Lower leg skin (tissue), 4 donors: ENCODE measurements around the gene EXOSC7. TPM values are rescaled to one million over a fixed set of nuclear protein-coding genes. Genes with fewer than 3 reads are reported as not detected.

Experiments
- DNase-seq, 2 donors: peaks; one replicate each; pipeline ENCODE4 v3.0.0-alpha.2; 2019; ENCODE audit warnings: low spot score in 2 of 2
- H3K4me3 ChIP-seq: fragments of 200-600 bp; sonication (generic); 2 replicates; pipeline ENCODE4 v1.5.1; 2017; ENCODE audit warnings: mild to moderate bottlenecking, low read depth; ENCODE audit not compliant: poor library complexity, severe bottlenecking
- POLR2A ChIP-seq, 2 donors: fragments of 450-650 bp; IDR thresholded peaks; one replicate each; pipeline ENCODE4 v1.6.1; 2016 to 2017; ENCODE audit warnings: antibody characterized with exemption in 2 of 2, mild to moderate bottlenecking in 1 of 2, moderate library complexity in 1 of 2
- WGBS, 2 donors: methylation state at CpG; one replicate each; pipeline ENCODE4 v1.1.5; 2018; 5-methylcytosine and 5-hydroxymethylcytosine counted together
- intact Hi-C: fragments of 100-400 bp; cut with DNase I; formaldehyde crosslinking; loops from one replicate; pipeline ENCODE4 v1.15.0; 2023; ENCODE audit warnings: low total_unique reads
- total RNA-seq, 4 donors: library from RNA; depleted of rRNA; stranded (reverse); fragments of >200 nt; gene quantifications; one replicate each; pipeline ENCODE4 v1.1.0, GENCODE V29; 2016
- TF ChIP-seq, protein P1 (sequence below), 3 donors: fragments of 450-650 bp; IDR thresholded peaks; one replicate each; pipeline ENCODE4 v1.5.1; 2016; ENCODE audit warnings: antibody characterized with exemption in 3 of 3, mild to moderate bottlenecking in 3 of 3, moderate library complexity in 2 of 3

EXOSC7 gene
- total RNA-seq, 4 donors from 2014 or later, result 77.4 to 178 (median 133) TPM

DNA sequence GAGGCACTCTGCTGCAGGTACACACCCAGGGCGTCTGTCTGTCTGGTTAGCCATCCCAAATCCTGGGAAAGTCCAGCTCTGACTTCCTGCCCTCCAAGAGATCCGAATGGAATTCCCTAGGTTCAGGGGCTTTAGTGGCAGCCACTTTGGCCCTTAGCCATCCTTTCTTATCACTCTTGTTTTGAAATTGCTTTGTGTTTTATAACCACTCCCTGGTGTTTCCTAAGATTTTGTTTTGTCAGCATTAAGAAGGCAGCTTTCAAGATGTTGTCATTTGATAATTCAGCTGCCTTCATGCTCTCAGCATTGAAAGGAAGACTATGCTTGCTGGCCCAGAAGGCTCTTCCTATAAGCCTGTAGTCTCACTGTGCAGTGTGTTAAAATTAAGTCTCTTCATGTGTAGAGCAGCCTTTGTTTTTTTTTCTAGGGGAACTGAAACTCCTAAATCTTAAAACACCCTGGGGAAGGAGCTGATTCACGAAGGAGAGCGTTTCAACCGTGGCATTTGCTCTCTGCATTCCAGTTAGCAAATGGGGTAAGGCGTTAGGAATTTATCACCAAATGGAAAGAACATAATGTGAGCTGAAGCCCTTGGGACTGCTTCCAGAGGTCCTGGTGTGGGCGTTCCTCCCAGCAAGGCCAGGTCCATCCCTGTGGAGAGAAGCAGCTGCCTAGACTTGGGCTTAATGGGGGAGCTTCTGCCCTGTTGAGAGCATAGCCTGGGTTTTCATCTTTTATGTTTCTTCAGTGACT is 35.9 kb downstream of the EXOSC7 start:
- TF ChIP-seq POLR2A (IDR thresholded peaks at IDR 0.05), result no peak
- TF ChIP-seq, protein P1, sequence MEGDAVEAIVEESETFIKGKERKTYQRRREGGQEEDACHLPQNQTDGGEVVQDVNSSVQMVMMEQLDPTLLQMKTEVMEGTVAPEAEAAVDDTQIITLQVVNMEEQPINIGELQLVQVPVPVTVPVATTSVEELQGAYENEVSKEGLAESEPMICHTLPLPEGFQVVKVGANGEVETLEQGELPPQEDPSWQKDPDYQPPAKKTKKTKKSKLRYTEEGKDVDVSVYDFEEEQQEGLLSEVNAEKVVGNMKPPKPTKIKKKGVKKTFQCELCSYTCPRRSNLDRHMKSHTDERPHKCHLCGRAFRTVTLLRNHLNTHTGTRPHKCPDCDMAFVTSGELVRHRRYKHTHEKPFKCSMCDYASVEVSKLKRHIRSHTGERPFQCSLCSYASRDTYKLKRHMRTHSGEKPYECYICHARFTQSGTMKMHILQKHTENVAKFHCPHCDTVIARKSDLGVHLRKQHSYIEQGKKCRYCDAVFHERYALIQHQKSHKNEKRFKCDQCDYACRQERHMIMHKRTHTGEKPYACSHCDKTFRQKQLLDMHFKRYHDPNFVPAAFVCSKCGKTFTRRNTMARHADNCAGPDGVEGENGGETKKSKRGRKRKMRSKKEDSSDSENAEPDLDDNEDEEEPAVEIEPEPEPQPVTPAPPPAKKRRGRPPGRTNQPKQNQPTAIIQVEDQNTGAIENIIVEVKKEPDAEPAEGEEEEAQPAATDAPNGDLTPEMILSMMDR (IDR thresholded peaks at IDR 0.05), result no peak
- WGBS, 2 donors, result 12% methylated on average over 7 of the region's 7 CpGs
- peak in 1 of 2 donors; percentile 67 for DNase-seq
- no peak overlapping the region for H3K4me3 ChIP-seq
- intact Hi-C loops, result no loop called here

DNA sequence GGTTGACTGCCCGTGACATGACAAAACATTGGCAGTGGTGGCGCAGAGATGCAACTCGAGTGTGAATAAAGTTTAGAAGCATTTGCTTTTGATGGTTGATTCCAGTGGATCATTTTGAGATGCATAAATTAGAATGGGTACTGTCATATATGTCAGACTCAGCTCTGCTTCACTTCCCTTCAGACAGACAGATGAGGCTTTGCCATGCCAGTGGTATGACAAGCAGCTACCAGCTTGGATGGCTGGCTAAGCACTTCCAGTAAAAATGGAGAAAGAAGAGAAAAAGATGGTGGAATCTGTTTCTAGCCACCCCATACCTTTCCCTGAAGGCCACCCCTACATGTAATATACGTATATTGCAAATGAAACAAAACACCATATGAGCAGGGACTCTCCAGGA is 36.5 kb downstream of the EXOSC7 start:
- DNase-seq, result no peak
- H3K4me3 ChIP-seq, result no peak overlapping the region
- WGBS, 2 donors, result 73 to 82% methylated on average over 4 of the region's 4 CpGs
- intact Hi-C loops, result no loop called here
- no peak for TF ChIP-seq POLR2A (IDR thresholded peaks at IDR 0.05)
- TF ChIP-seq, protein P1 (IDR thresholded peaks at IDR 0.05), result no peak

DNA sequence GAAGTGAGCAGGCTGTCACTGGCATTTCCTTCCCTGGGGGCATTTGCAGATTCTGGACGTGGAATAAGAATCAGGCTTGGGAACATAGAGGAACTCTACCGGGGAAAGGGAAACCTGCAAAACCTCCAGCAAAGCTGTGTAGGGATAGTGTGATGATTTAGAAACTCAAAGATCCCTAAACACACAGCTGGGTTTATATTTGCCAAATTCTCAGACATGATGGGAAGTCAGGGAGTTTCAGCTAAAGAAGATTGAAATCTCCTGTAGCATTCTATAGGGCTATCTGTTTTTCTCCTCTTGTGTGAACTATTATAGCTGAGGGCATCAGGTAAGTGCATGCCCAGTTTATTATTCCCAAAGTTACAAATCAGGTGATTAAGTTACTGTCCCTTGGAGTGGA is 40.9 kb downstream of the EXOSC7 start:
- intact Hi-C loops, result no loop called here
- 28 to 50% methylated on average over 2 of the region's 2 CpGs for WGBS, 2 donors
- H3K4me3 ChIP-seq, result no peak overlapping the region

DNA sequence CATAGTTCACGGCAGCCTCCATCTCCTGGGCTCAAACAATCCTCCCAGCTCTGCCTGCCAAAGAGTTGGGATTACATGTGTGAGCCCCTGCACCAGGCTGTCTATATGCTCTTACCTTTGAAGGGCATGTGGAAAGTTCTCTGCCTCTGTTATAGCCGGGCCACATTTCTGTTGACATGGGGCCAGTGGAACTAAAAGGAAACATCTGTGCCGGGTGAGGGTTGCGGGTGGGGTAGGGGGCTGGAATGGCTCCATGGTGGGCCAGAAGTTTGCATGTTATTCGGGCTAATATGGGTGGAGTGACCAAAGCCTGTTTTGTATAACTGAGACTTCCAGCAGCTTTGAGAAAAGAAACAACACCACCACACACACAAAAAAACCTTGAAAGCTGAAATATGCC is 41.8 kb downstream of the EXOSC7 start:
- no peak overlapping the region for H3K4me3 ChIP-seq
- 43 to 59% methylated on average over 5 of the region's 5 CpGs for WGBS, 2 donors
- no peak for DNase-seq
- no peak for TF ChIP-seq POLR2A (IDR thresholded peaks at IDR 0.05)
- TF ChIP-seq, protein P1 (IDR thresholded peaks at IDR 0.05), result no peak
- intact Hi-C loops, result no loop called here

More for the DNA sequence above, 40.9 kb downstream of the EXOSC7 start:
- TF ChIP-seq, protein P1 (IDR thresholded peaks at IDR 0.05), result no peak
- TF ChIP-seq POLR2A (IDR thresholded peaks at IDR 0.05), result no peak
- no peak for DNase-seq

DNA sequence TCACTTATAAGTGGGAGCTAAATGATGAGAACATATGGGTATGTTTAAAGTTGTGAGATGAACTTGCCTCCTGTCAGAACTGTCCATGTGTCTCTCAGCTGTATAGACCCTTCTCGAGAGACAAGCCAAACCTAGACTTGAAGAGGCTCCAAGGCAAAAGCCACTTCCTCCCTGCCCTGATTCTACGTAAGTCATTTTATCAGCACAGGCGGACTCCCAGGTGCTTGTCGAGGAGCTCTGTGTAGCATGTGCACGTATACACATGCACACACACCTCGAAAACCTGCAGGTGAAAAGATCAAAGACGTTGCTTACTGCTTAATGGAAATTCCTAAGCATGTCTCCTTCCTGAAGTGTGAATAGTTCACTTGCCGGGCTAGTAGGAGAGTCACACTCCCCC is 44.5 kb downstream of the EXOSC7 start:
- DNase-seq, result no peak

More for the DNA sequence above, 44.5 kb downstream of the EXOSC7 start:
- no peak overlapping the region for H3K4me3 ChIP-seq
- TF ChIP-seq POLR2A (IDR thresholded peaks at IDR 0.05), result no peak
- TF ChIP-seq, protein P1 (IDR thresholded peaks at IDR 0.05), result no peak
- intact Hi-C loops, result no loop called here
- 32 to 51% methylated on average over 8 of the region's 8 CpGs for WGBS, 2 donors
